Fibroblast of mammary gland (primary cell): ENCODE results near the gene SMTNL1.

Source experiments
- DNase-seq: peaks from one replicate; pipeline ENCODE4 v3.0.0-alpha.2; 2010; ENCODE audit warnings: low read depth
- H3K4me3 ChIP-seq: 2 replicates; pipeline ENCODE4 v1.5.1; 2011; ENCODE audit warnings: low read depth, mild to moderate bottlenecking, low read length, moderate library complexity; ENCODE audit not compliant: control insufficient read depth
- CTCF ChIP-seq: conservative IDR thresholded peaks from 2 replicates; pipeline ENCODE4 v1.5.1; 2011; ENCODE audit warnings: low read depth, low read length, inconsistent platforms; ENCODE audit not compliant: control insufficient read depth, insufficient read depth

SMTNL1 gene

GRCh38 chr11:57496109-57496820, 41.1 kb upstream of the SMTNL1 start:
- no peak for DNase-seq
- no peak for TF ChIP-seq CTCF
- H3K4me3 ChIP-seq: no peak overlapping the region

GRCh38 chr11:57497303-57498247, 39.8 kb upstream of the SMTNL1 start:
- no peak for DNase-seq
- no peak overlapping the region for H3K4me3 ChIP-seq
- TF ChIP-seq CTCF: no peak

GRCh38 chr11:57498540-57498939, 38.9 kb upstream of the SMTNL1 start:
- TF ChIP-seq CTCF: no peak
- H3K4me3 ChIP-seq: no peak overlapping the region
- no peak for DNase-seq

GRCh38 chr11:57499413-57499982, 37.9 kb upstream of the SMTNL1 start:
- TF ChIP-seq CTCF: no peak
- H3K4me3 ChIP-seq: peak overlapping the region; percentile 39
- DNase-seq: peak; percentile 86

- DNase-seq: no peak
- TF ChIP-seq CTCF: no peak
- peak overlapping the region; percentile 39 for H3K4me3 ChIP-seq
Observed at GRCh38 chr11:57499983-57500461, 37.4 kb upstream of the SMTNL1 start.

GRCh38 chr11:57500515-57500914, 36.9 kb upstream of the SMTNL1 start:
- no peak for TF ChIP-seq CTCF
- no peak overlapping the region for H3K4me3 ChIP-seq
- DNase-seq: no peak
